ENCODE data around the gene AFF2.

DNA sequence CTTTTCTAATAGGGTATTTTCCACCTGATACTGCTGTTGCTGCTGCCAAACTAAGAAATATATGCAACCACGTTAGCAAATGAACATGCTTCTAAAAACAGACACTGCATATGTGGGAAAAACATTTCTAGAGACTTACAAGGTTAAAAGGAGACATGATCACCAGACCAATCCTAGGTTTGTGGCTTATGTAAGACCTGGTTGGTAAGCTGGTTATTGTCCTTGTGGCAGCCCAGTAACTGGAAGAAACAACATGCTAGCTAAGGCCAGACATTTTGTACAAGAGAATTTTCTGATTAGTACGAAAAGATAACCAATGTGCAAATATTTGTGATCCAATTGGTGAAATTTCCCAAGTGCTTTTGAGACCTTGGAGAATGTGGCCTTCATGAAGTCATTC lies 112.0 kb downstream of the AFF2 start:
- no peak for TF ChIP-seq POLR2A (IDR thresholded peaks at IDR 0.05; ENCODE audit: low read depth, low read length)
- TF ChIP-seq, protein P1, sequence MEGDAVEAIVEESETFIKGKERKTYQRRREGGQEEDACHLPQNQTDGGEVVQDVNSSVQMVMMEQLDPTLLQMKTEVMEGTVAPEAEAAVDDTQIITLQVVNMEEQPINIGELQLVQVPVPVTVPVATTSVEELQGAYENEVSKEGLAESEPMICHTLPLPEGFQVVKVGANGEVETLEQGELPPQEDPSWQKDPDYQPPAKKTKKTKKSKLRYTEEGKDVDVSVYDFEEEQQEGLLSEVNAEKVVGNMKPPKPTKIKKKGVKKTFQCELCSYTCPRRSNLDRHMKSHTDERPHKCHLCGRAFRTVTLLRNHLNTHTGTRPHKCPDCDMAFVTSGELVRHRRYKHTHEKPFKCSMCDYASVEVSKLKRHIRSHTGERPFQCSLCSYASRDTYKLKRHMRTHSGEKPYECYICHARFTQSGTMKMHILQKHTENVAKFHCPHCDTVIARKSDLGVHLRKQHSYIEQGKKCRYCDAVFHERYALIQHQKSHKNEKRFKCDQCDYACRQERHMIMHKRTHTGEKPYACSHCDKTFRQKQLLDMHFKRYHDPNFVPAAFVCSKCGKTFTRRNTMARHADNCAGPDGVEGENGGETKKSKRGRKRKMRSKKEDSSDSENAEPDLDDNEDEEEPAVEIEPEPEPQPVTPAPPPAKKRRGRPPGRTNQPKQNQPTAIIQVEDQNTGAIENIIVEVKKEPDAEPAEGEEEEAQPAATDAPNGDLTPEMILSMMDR (IDR thresholded peaks at IDR 0.05; ENCODE audit: extremely low read depth in 1 of 2, insufficient read depth in 1 of 2, low read depth in 1 of 2, low read length in 2 of 2): no peak
- TF ChIP-seq POLR2AphosphoS5 (IDR thresholded peaks at IDR 0.05; ENCODE audit: insufficient read depth, low read depth, low read length): no peak
- no peak for TF ChIP-seq EZH2 (IDR thresholded peaks at IDR 0.05; ENCODE audit: borderline replicate concordance, low read depth, low read length, severe bottlenecking)
- no peak for TF ChIP-seq JUN (IDR thresholded peaks at IDR 0.05; ENCODE audit: borderline replicate concordance, insufficient read depth, insufficient read length, low read depth)

All from endothelial cell of umbilical vein (primary cell).